HCT116 (cell line): ENCODE measurements around the gene RAB1A.

Source experiments
- EZH2 ChIP-seq: fragments of 200-600 bp; sonication (generic); IDR thresholded peaks from 2 replicates; pipeline ENCODE4 v1.6.1; 2017; ENCODE audit warnings: antibody characterized with exemption, mixed run types
- EZH2phosphoT487 ChIP-seq: fragments of 200-600 bp; IDR thresholded peaks from 2 replicates; pipeline ENCODE4 v1.6.1; 2018; ENCODE audit warnings: antibody characterized with exemption, borderline replicate concordance
- FOSL1 ChIP-seq: IDR thresholded peaks from 2 replicates; pipeline ENCODE4 v1.6.1; 2012; ENCODE audit warnings: low read depth
- POLR2A ChIP-seq: IDR thresholded peaks from 2 replicates; pipeline ENCODE4 v1.7.0; 2011; ENCODE audit warnings: borderline replicate concordance; ENCODE audit not compliant: insufficient read depth, insufficient read length; ENCODE audit errors: extremely low read depth
- POLR2AphosphoS5 ChIP-seq: IDR thresholded peaks from 2 replicates; pipeline ENCODE4 v1.6.1; 2011; ENCODE audit warnings: mild to moderate bottlenecking, low read depth, low read length, moderate library complexity
- SP1 ChIP-seq: IDR thresholded peaks from 2 replicates; pipeline ENCODE4 v1.6.1; 2012; ENCODE audit warnings: low read depth
- YY1 ChIP-seq: IDR thresholded peaks from 2 replicates; pipeline ENCODE4 v1.6.1; 2011; ENCODE audit warnings: low read length, low read depth, moderate library complexity, mild to moderate bottlenecking; ENCODE audit not compliant: insufficient replicate concordance; ENCODE audit errors: extremely low read depth
- ZNF274 ChIP-seq: fragments of 200-500 bp; sonication (Bioruptor generic); IDR thresholded peaks from 2 replicates; pipeline ENCODE4 v1.6.1; 2014; ENCODE audit warnings: mild to moderate bottlenecking, low read depth, low read length, inconsistent platforms
- TF ChIP-seq, protein P1 (sequence below), 3 experiments: fragments of 200-600 bp in 1 of 3; sonication (generic) in 1 of 3; IDR thresholded peaks in 2 of 3; conservative IDR thresholded peaks in 1 of 3; 2 replicates each; pipeline ENCODE4 v1.5.1; 2012 to 2017; ENCODE audit warnings: low read depth in 2 of 3, low read length in 2 of 3, antibody characterized with exemption in 1 of 3, borderline replicate concordance in 1 of 3, control low read depth in 1 of 3, mild to moderate bottlenecking in 1 of 3, mixed read lengths in 1 of 3, mixed run types in 1 of 3, moderate library complexity in 1 of 3; ENCODE audit not compliant: insufficient read depth in 1 of 3
- TF ChIP-seq, protein P2 (sequence below): IDR thresholded peaks from 2 replicates; pipeline ENCODE4 v1.6.1; 2012
- TF ChIP-seq, protein P3 (sequence below): IDR thresholded peaks from 2 replicates; pipeline ENCODE4 v1.6.1; 2012

DNA sequence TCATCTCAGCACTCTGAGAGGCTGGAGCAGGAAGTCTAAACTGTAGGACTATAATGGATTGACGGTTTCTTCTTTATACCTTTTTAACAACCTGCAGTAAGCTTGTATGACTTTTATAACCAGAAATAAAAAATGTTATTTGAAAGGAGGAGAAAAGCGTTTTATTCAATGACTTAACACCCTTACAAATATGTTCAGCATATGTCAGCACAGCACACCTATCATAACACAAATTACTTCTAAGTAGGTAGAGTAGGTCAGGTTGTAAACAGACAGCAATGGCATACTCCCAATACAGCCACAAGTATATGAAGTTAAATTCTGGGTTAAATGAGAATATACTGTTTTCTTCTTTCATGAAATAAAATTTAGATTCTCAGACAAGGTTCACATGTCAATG lies 16.1 kb downstream of the RAB1A start:
- TF ChIP-seq EZH2phosphoT487 (no peak), EZH2 (no peak), ZNF274 (no peak), FOSL1 (no peak), POLR2AphosphoS5 (no peak), POLR2A (no peak), YY1 (no peak), SP1 (no peak)
- TF ChIP-seq, protein P1, sequence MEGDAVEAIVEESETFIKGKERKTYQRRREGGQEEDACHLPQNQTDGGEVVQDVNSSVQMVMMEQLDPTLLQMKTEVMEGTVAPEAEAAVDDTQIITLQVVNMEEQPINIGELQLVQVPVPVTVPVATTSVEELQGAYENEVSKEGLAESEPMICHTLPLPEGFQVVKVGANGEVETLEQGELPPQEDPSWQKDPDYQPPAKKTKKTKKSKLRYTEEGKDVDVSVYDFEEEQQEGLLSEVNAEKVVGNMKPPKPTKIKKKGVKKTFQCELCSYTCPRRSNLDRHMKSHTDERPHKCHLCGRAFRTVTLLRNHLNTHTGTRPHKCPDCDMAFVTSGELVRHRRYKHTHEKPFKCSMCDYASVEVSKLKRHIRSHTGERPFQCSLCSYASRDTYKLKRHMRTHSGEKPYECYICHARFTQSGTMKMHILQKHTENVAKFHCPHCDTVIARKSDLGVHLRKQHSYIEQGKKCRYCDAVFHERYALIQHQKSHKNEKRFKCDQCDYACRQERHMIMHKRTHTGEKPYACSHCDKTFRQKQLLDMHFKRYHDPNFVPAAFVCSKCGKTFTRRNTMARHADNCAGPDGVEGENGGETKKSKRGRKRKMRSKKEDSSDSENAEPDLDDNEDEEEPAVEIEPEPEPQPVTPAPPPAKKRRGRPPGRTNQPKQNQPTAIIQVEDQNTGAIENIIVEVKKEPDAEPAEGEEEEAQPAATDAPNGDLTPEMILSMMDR (IDR thresholded peaks at IDR 0.05 in 2 of 3, conservative IDR thresholded peaks at IDR 0.05 in 1 of 3; ENCODE audit: borderline replicate concordance in 1 of 3, insufficient read depth in 1 of 3, low read depth in 2 of 3, low read length in 2 of 3): no peak
- TF ChIP-seq, protein P2, sequence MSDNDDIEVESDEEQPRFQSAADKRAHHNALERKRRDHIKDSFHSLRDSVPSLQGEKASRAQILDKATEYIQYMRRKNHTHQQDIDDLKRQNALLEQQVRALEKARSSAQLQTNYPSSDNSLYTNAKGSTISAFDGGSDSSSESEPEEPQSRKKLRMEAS: no peak
- TF ChIP-seq, protein P3, sequence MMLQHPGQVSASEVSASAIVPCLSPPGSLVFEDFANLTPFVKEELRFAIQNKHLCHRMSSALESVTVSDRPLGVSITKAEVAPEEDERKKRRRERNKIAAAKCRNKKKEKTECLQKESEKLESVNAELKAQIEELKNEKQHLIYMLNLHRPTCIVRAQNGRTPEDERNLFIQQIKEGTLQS: no peak
